HK-2 (cell line): ENCODE measurements around the gene C14orf180.
"Not testable (repeated sequence)": the region's sequence is repeated elsewhere in the genome, so short reads cannot be mapped to it uniquely, and the experiment has no call there.

Experiments used
- DNase-seq: peaks from one replicate; pipeline ENCODE4 v3.0.0-alpha.2; 2018; ENCODE audit not compliant: unreplicated experiment

The C14orf180 gene

GRCh38 chr14:104611881-104612280 is 32.3 kb downstream of the C14orf180 start:
- DNase-seq = no peak

GRCh38 chr14:104614126-104614812 is 34.7 kb downstream of the C14orf180 start:
- no peak for DNase-seq

GRCh38 chr14:104624939-104625338 is 45.4 kb downstream of the C14orf180 start:
- no peak for DNase-seq

GRCh38 chr14:104632781-104633180 is 53.2 kb downstream of the C14orf180 start:
- no peak for DNase-seq

- no peak for DNase-seq
Measured at GRCh38 chr14:104633276-104634137, 53.9 kb downstream of the C14orf180 start.

- no peak for DNase-seq
Measured at GRCh38 chr14:104634138-104634760, 54.7 kb downstream of the C14orf180 start.

GRCh38 chr14:104634886-104635570 is 55.5 kb downstream of the C14orf180 start:
- DNase-seq = no peak

- DNase-seq = no peak
Measured at GRCh38 chr14:104635717-104636116, 56.2 kb downstream of the C14orf180 start.

- no peak for DNase-seq
Measured at GRCh38 chr14:104636131-104636530, 56.6 kb downstream of the C14orf180 start.

- not testable (repeated sequence) for DNase-seq
Measured at GRCh38 chr14:104636846-104637545, 57.4 kb downstream of the C14orf180 start.

- no peak for DNase-seq
Measured at GRCh38 chr14:104637546-104638003, 58.0 kb downstream of the C14orf180 start.

GRCh38 chr14:104638190-104638589 is 58.6 kb downstream of the C14orf180 start:
- no peak for DNase-seq

- DNase-seq = no peak
Measured at GRCh38 chr14:104638927-104639450, 59.4 kb downstream of the C14orf180 start.

GRCh38 chr14:104639471-104639870 is 59.9 kb downstream of the C14orf180 start:
- no peak for DNase-seq
